Effector memory CD4-positive, alpha-beta T cell (primary cell): Measurements from ENCODE around the gene NSD1.

ENCODE experiments used
- DNase-seq, 3 donors: peaks; one replicate each; pipeline ENCODE4 v3.0.0-alpha.2; 2020
- H3K27ac ChIP-seq: 2 replicates; pipeline ENCODE4 v1.7.0; 2013; ENCODE audit warnings: mild to moderate bottlenecking, low read length, moderate library complexity; ENCODE audit not compliant: insufficient read depth, poor library complexity, severe bottlenecking
- H3K27me3 ChIP-seq: replicated peaks from 2 replicates; pipeline ENCODE4 v1.7.0; 2013; ENCODE audit warnings: mild to moderate bottlenecking, low read length; ENCODE audit not compliant: insufficient read depth, control insufficient read depth, poor library complexity, severe bottlenecking
- H3K36me3 ChIP-seq: 2 replicates; pipeline ENCODE4 v1.7.0; 2013; ENCODE audit warnings: mild to moderate bottlenecking, low read length, moderate library complexity; ENCODE audit not compliant: control insufficient read depth, insufficient read depth
- H3K4me1 ChIP-seq: 2 replicates; pipeline ENCODE4 v1.7.0; 2013; ENCODE audit warnings: low read length, mild to moderate bottlenecking; ENCODE audit not compliant: control insufficient read depth, insufficient read depth, poor library complexity, severe bottlenecking
- H3K4me3 ChIP-seq: 2 replicates; pipeline ENCODE4 v1.7.0; 2013; ENCODE audit warnings: low read length, low read depth, mild to moderate bottlenecking; ENCODE audit not compliant: insufficient read depth, poor library complexity, severe bottlenecking
- H3K9me3 ChIP-seq: 2 replicates; pipeline ENCODE4 v1.7.0; 2013; ENCODE audit warnings: mild to moderate bottlenecking, low read length, moderate library complexity; ENCODE audit not compliant: control insufficient read depth

The NSD1 gene

GRCh38 chr5:177194268-177194667 lies 60.7 kb downstream of the NSD1 start:
- no peaks in the 10 kb centered on the region for H3K27me3 ChIP-seq
- peaks cover 30% of the 10 kb centered on the region for H3K36me3 ChIP-seq
- H3K4me3 ChIP-seq = no peak overlapping the region
- no peaks in the 10 kb centered on the region for H3K4me1 ChIP-seq
- no peak overlapping the region for H3K27ac ChIP-seq
- H3K9me3 ChIP-seq = no peaks in the 10 kb centered on the region
- DNase-seq = no peak

GRCh38 chr5:177195307-177195952 lies 61.9 kb downstream of the NSD1 start:
- Histone ChIP-seq H3K27me3 (no peaks in the 10 kb centered on the region), H3K4me3 (no peak overlapping the region), H3K9me3 (no peaks in the 10 kb centered on the region), H3K27ac (no peak overlapping the region), H3K4me1 (no peaks in the 10 kb centered on the region), H3K36me3 (peaks cover 30% of the 10 kb centered on the region)
- no peak for DNase-seq

- no peaks in the 10 kb centered on the region for H3K27me3 ChIP-seq
- no peak for DNase-seq
- H3K9me3 ChIP-seq = no peaks in the 10 kb centered on the region
- H3K4me3 ChIP-seq = no peak overlapping the region
- peaks cover 30% of the 10 kb centered on the region for H3K36me3 ChIP-seq
- no peaks in the 10 kb centered on the region for H3K4me1 ChIP-seq
- H3K27ac ChIP-seq = no peak overlapping the region
These were observed 65.2 kb downstream of the NSD1 start for GRCh38 chr5:177198738-177199137.

GRCh38 chr5:177204281-177204680 lies 70.7 kb downstream of the NSD1 start:
- Histone ChIP-seq H3K4me3 (no peak overlapping the region), H3K9me3 (no peaks in the 10 kb centered on the region), H3K27me3 (no peaks in the 10 kb centered on the region), H3K4me1 (no peaks in the 10 kb centered on the region), H3K27ac (no peak overlapping the region), H3K36me3 (peaks cover 25% of the 10 kb centered on the region)
- DNase-seq = no peak

- no peak overlapping the region for H3K4me3 ChIP-seq
- peaks cover 43% of the 10 kb centered on the region for H3K36me3 ChIP-seq
- no peaks in the 10 kb centered on the region for H3K4me1 ChIP-seq
- H3K27ac ChIP-seq = no peak overlapping the region
- no peak for DNase-seq
- H3K27me3 ChIP-seq = no peaks in the 10 kb centered on the region
- H3K9me3 ChIP-seq = no peaks in the 10 kb centered on the region
These were observed 76.0 kb downstream of the NSD1 start for GRCh38 chr5:177209610-177210009.

GRCh38 chr5:177212242-177212641 lies 78.7 kb downstream of the NSD1 start:
- no peaks in the 10 kb centered on the region for H3K9me3 ChIP-seq
- no peak for DNase-seq
- no peaks in the 10 kb centered on the region for H3K4me1 ChIP-seq
- no peaks in the 10 kb centered on the region for H3K27me3 ChIP-seq
- H3K36me3 ChIP-seq = peaks cover 32% of the 10 kb centered on the region
- H3K4me3 ChIP-seq = no peak overlapping the region
- no peak overlapping the region for H3K27ac ChIP-seq

- H3K27me3 ChIP-seq = no peaks in the 10 kb centered on the region
- no peak overlapping the region for H3K27ac ChIP-seq
- no peaks in the 10 kb centered on the region for H3K9me3 ChIP-seq
- no peak overlapping the region for H3K4me3 ChIP-seq
- no peak for DNase-seq
- no peaks in the 10 kb centered on the region for H3K4me1 ChIP-seq
- H3K36me3 ChIP-seq = no peaks in the 10 kb centered on the region
These were observed 87.0 kb downstream of the NSD1 start for GRCh38 chr5:177220576-177220975.

- H3K4me3 ChIP-seq = no peak overlapping the region
- H3K27me3 ChIP-seq = no peaks in the 10 kb centered on the region
- no peak overlapping the region for H3K27ac ChIP-seq
These were observed 88.7 kb downstream of the NSD1 start for GRCh38 chr5:177222269-177222668.

GRCh38 chr5:177225798-177226197 lies 92.2 kb downstream of the NSD1 start:
- Histone ChIP-seq H3K4me1 (no peaks in the 10 kb centered on the region), H3K36me3 (peaks cover 6% of the 10 kb centered on the region), H3K9me3 (no peaks in the 10 kb centered on the region), H3K27ac (no peak overlapping the region), H3K4me3 (no peak overlapping the region), H3K27me3 (no peaks in the 10 kb centered on the region)
- no peak for DNase-seq

More at GRCh38 chr5:177222269-177222668, 88.7 kb downstream of the NSD1 start:
- H3K36me3 ChIP-seq = peaks cover 6% of the 10 kb centered on the region
- H3K4me1 ChIP-seq = no peaks in the 10 kb centered on the region
- DNase-seq = no peak
- no peaks in the 10 kb centered on the region for H3K9me3 ChIP-seq

- H3K4me3 ChIP-seq = no peak overlapping the region
- no peaks in the 10 kb centered on the region for H3K9me3 ChIP-seq
- H3K27ac ChIP-seq = no peak overlapping the region
- no peak for DNase-seq
- no peaks in the 10 kb centered on the region for H3K4me1 ChIP-seq
- no peaks in the 10 kb centered on the region for H3K27me3 ChIP-seq
- peaks cover 9% of the 10 kb centered on the region for H3K36me3 ChIP-seq
These were observed 93.3 kb downstream of the NSD1 start for GRCh38 chr5:177226860-177227259.
